ENCODE measurements around the gene ALDH1A3.
A peak's percentile ranks its signal among the peaks of the same experiment; 100 is the strongest.

The ALDH1A3 gene

GRCh38 chr15:100919481-100920405, 40.1 kb downstream of the ALDH1A3 start:
- no peak overlapping the region for H3K9ac ChIP-seq (ENCODE audit: insufficient read length)
- H3K36me3 ChIP-seq (ENCODE audit: insufficient read depth, low read length), result no peaks in the 10 kb centered on the region
- peak overlapping the region; percentile 71 for H3K4me3 ChIP-seq
- no peak overlapping the region for H3K27ac ChIP-seq
- no peak for TF ChIP-seq FOXP2 (optimal IDR thresholded peaks at IDR 0.05; ENCODE audit: control extremely low read depth, extremely low read length, insufficient read depth)
- TF ChIP-seq POLR2AphosphoS5 (IDR thresholded peaks at IDR 0.05; ENCODE audit: borderline replicate concordance, low read depth, low read length), result no peak
- no peak for TF ChIP-seq EZH2 (IDR thresholded peaks at IDR 0.05)
- no peaks in the 10 kb centered on the region for H3K9me3 ChIP-seq (ENCODE audit: low read depth, low read length)
- no peak for DNase-seq (ENCODE audit: low read depth, low spot score)

GRCh38 chr15:100920516-100921135, 41.0 kb downstream of the ALDH1A3 start:
- TF ChIP-seq EZH2 (IDR thresholded peaks at IDR 0.05) (no peak), POLR2AphosphoS5 (IDR thresholded peaks at IDR 0.05; ENCODE audit: borderline replicate concordance, low read depth, low read length) (no peak), FOXP2 (optimal IDR thresholded peaks at IDR 0.05; ENCODE audit: control extremely low read depth, extremely low read length, insufficient read depth) (no peak)
- H3K36me3 ChIP-seq (ENCODE audit: insufficient read depth, low read length), result no peaks in the 10 kb centered on the region
- H3K4me3 ChIP-seq, result no peak overlapping the region
- no peaks in the 10 kb centered on the region for H3K9me3 ChIP-seq (ENCODE audit: low read depth, low read length)
- H3K27ac ChIP-seq, result no peak overlapping the region
- no peak overlapping the region for H3K9ac ChIP-seq (ENCODE audit: insufficient read length)
- DNase-seq (ENCODE audit: low read depth, low spot score), result no peak

- Histone ChIP-seq H3K9ac (ENCODE audit: insufficient read length) (no peak overlapping the region), H3K9me3 (ENCODE audit: low read depth, low read length) (no peaks in the 10 kb centered on the region), H3K27ac (no peak overlapping the region)
These were observed 42.8 kb downstream of the ALDH1A3 start for GRCh38 chr15:100922192-100923040.

GRCh38 chr15:100923076-100923475, 43.4 kb downstream of the ALDH1A3 start:
- Histone ChIP-seq H3K27ac (no peak overlapping the region), H3K4me3 (no peak overlapping the region), H3K9me3 (ENCODE audit: low read depth, low read length) (no peaks in the 10 kb centered on the region), H3K9ac (ENCODE audit: insufficient read length) (no peak overlapping the region), H3K36me3 (ENCODE audit: insufficient read depth, low read length) (no peaks in the 10 kb centered on the region)
- DNase-seq (ENCODE audit: low read depth, low spot score), result no peak
- no peak for TF ChIP-seq EZH2 (IDR thresholded peaks at IDR 0.05)

More at GRCh38 chr15:100922192-100923040, 42.8 kb downstream of the ALDH1A3 start:
- Histone ChIP-seq H3K36me3 (ENCODE audit: insufficient read depth, low read length) (no peaks in the 10 kb centered on the region), H3K4me3 (no peak overlapping the region)
- no peak for TF ChIP-seq POLR2AphosphoS5 (IDR thresholded peaks at IDR 0.05; ENCODE audit: borderline replicate concordance, low read depth, low read length)
- TF ChIP-seq EZH2 (IDR thresholded peaks at IDR 0.05), result no peak
- TF ChIP-seq FOXP2 (optimal IDR thresholded peaks at IDR 0.05; ENCODE audit: control extremely low read depth, extremely low read length, insufficient read depth), result no peak
- DNase-seq (ENCODE audit: low read depth, low spot score), result no peak

GRCh38 chr15:100923902-100924301, 44.3 kb downstream of the ALDH1A3 start:
- no peak overlapping the region for H3K27ac ChIP-seq
- DNase-seq (ENCODE audit: low read depth, low spot score), result no peak
- no peak for TF ChIP-seq EZH2 (IDR thresholded peaks at IDR 0.05)
- no peak for TF ChIP-seq FOXP2 (optimal IDR thresholded peaks at IDR 0.05; ENCODE audit: control extremely low read depth, extremely low read length, insufficient read depth)
- no peak for TF ChIP-seq POLR2AphosphoS5 (IDR thresholded peaks at IDR 0.05; ENCODE audit: borderline replicate concordance, low read depth, low read length)
- no peaks in the 10 kb centered on the region for H3K9me3 ChIP-seq (ENCODE audit: low read depth, low read length)
- no peak overlapping the region for H3K9ac ChIP-seq (ENCODE audit: insufficient read length)
- H3K36me3 ChIP-seq (ENCODE audit: insufficient read depth, low read length), result no peaks in the 10 kb centered on the region
- no peak overlapping the region for H3K4me3 ChIP-seq

- H3K9me3 ChIP-seq (ENCODE audit: low read depth, low read length), result no peaks in the 10 kb centered on the region
- H3K9ac ChIP-seq (ENCODE audit: insufficient read length), result no peak overlapping the region
- no peak overlapping the region for H3K27ac ChIP-seq
- TF ChIP-seq EZH2 (IDR thresholded peaks at IDR 0.05) (no peak), FOXP2 (optimal IDR thresholded peaks at IDR 0.05; ENCODE audit: control extremely low read depth, extremely low read length, insufficient read depth) (no peak)
- DNase-seq (ENCODE audit: low read depth, low spot score), result no peak
- no peaks in the 10 kb centered on the region for H3K36me3 ChIP-seq (ENCODE audit: insufficient read depth, low read length)
- H3K4me3 ChIP-seq, result no peak overlapping the region
These were observed 44.8 kb downstream of the ALDH1A3 start for GRCh38 chr15:100924436-100924835.

- TF ChIP-seq EZH2 (IDR thresholded peaks at IDR 0.05) (no peak), POLR2AphosphoS5 (IDR thresholded peaks at IDR 0.05; ENCODE audit: borderline replicate concordance, low read depth, low read length) (no peak), FOXP2 (optimal IDR thresholded peaks at IDR 0.05; ENCODE audit: control extremely low read depth, extremely low read length, insufficient read depth) (no peak)
- no peaks in the 10 kb centered on the region for H3K36me3 ChIP-seq (ENCODE audit: insufficient read depth, low read length)
- H3K4me3 ChIP-seq, result no peak overlapping the region
- no peak for DNase-seq (ENCODE audit: low read depth, low spot score)
- no peaks in the 10 kb centered on the region for H3K9me3 ChIP-seq (ENCODE audit: low read depth, low read length)
- no peak overlapping the region for H3K9ac ChIP-seq (ENCODE audit: insufficient read length)
- no peak overlapping the region for H3K27ac ChIP-seq
These were observed 45.8 kb downstream of the ALDH1A3 start for GRCh38 chr15:100925480-100925879.

GRCh38 chr15:100926258-100926657, 46.6 kb downstream of the ALDH1A3 start:
- no peak overlapping the region for H3K27ac ChIP-seq
- no peak for DNase-seq (ENCODE audit: low read depth, low spot score)
- no peaks in the 10 kb centered on the region for H3K9me3 ChIP-seq (ENCODE audit: low read depth, low read length)
- no peaks in the 10 kb centered on the region for H3K36me3 ChIP-seq (ENCODE audit: insufficient read depth, low read length)
- no peak overlapping the region for H3K9ac ChIP-seq (ENCODE audit: insufficient read length)
- H3K4me3 ChIP-seq, result no peak overlapping the region
- TF ChIP-seq POLR2AphosphoS5 (IDR thresholded peaks at IDR 0.05; ENCODE audit: borderline replicate concordance, low read depth, low read length) (no peak), EZH2 (IDR thresholded peaks at IDR 0.05) (no peak), FOXP2 (optimal IDR thresholded peaks at IDR 0.05; ENCODE audit: control extremely low read depth, extremely low read length, insufficient read depth) (no peak)
